ENCODE measurements around the gene SPSB3.

Gene SPSB3

GRCh38 chr16:1775006-1775845, 7.1 kb downstream of the SPSB3 start:
- DNase-seq (ENCODE audit: low read depth), result no peak

GRCh38 chr16:1774448-1774780, 8.0 kb downstream of the SPSB3 start:
- no peak for DNase-seq (ENCODE audit: low read depth)

GRCh38 chr16:1773703-1774447, 8.5 kb downstream of the SPSB3 start:
- DNase-seq (ENCODE audit: low read depth), result no peak

GRCh38 chr16:1772908-1773702, 9.3 kb downstream of the SPSB3 start, which contains the start of gene MRPS34:
Gene MRPS34 (minus strand): TSS chr16:1773134. CDS start chr16:1773119, 15 bp downstream.
- DNase-seq (ENCODE audit: low read depth), result peak; percentile 57

- no peak for DNase-seq (ENCODE audit: low read depth)
Measured at GRCh38 chr16:1772362-1772907, 9.9 kb downstream of the SPSB3 start, which contains the start of gene EME2. Gene EME2 (plus strand): TSS chr16:1772810. CDS start chr16:1773228, 418 bp downstream.

- DNase-seq (ENCODE audit: low read depth), result no peak
Measured at GRCh38 chr16:1771864-1772361, 10.5 kb downstream of the SPSB3 start.

- DNase-seq (ENCODE audit: low read depth), result peak; percentile 43
Measured at GRCh38 chr16:1771188-1771863, 11.0 kb downstream of the SPSB3 start, which contains the start of gene NME3. Gene NME3 (minus strand): TSS chr16:1771543. CDS start chr16:1771534, 9 bp downstream.

- peak; percentile 38 for DNase-seq (ENCODE audit: low read depth)
Measured at GRCh38 chr16:1770328-1771187, 11.8 kb downstream of the SPSB3 start.

- DNase-seq (ENCODE audit: low read depth), result no peak
Measured at GRCh38 chr16:1769402-1770300, 12.7 kb downstream of the SPSB3 start.

GRCh38 chr16:1768767-1769401, 13.5 kb downstream of the SPSB3 start:
- no peak for DNase-seq (ENCODE audit: low read depth)

- DNase-seq (ENCODE audit: low read depth), result no peak
Measured at GRCh38 chr16:1768061-1768766, 14.2 kb downstream of the SPSB3 start.

GRCh38 chr16:1767116-1767994, 15.0 kb downstream of the SPSB3 start:
- DNase-seq (ENCODE audit: low read depth), result no peak

- no peak for DNase-seq (ENCODE audit: low read depth)
Measured at GRCh38 chr16:1766701-1767100, 15.7 kb downstream of the SPSB3 start.

- DNase-seq (ENCODE audit: low read depth), result no peak
Measured at GRCh38 chr16:1766231-1766630, 16.1 kb downstream of the SPSB3 start.

GRCh38 chr16:1765826-1766225, 16.5 kb downstream of the SPSB3 start:
- DNase-seq (ENCODE audit: low read depth), result no peak

- no peak for DNase-seq (ENCODE audit: low read depth)
Measured at GRCh38 chr16:1764971-1765370, 17.4 kb downstream of the SPSB3 start.

Data from stromal cell of bone marrow (primary cell).